Right lobe of liver (tissue), 6 donors: Measurements from ENCODE around the gene GPR148. TPM values are rescaled to one million over a fixed set of nuclear protein-coding genes. Genes with fewer than 3 reads are reported as not detected.

Experiments used
- ATAC-seq, 4 donors: fragments of 200-7000 bp; cut with Tn5 transposase; one replicate each; pipeline ENCODE4 v1.9.1; 2020; ENCODE audit warnings: mild to moderate bottlenecking in 4 of 4, moderate library complexity in 4 of 4
- DNase-seq, 3 donors: peaks; one replicate each; pipeline ENCODE4 v3.0.0-alpha.2; 2020
- H3K27ac ChIP-seq, 3 donors: fragments of 200-600 bp; one replicate each; pipeline ENCODE4 v1.8.0; 2022
- H3K27me3 ChIP-seq, 2 donors: fragments of 200-600 bp; one replicate each; pipeline ENCODE4 v1.8.0; 2022
- H3K36me3 ChIP-seq, 4 donors: fragments of 200-600 bp; sonication (generic) in 1 of 4; one replicate each; pipeline versions ENCODE4 v1.5.1 to v1.8.0; 2017 to 2022; ENCODE audit warnings: control low read depth in 1 of 4
- H3K4me1 ChIP-seq, 4 donors: fragments of 200-600 bp; sonication (generic) in 1 of 4; one replicate each; pipeline versions ENCODE4 v1.5.1 to v1.8.0; 2017 to 2022; ENCODE audit warnings: control low read depth in 1 of 4
- H3K4me3 ChIP-seq, 3 donors: fragments of 200-600 bp; one replicate each; pipeline ENCODE4 v1.8.0; 2022
- H3K9me3 ChIP-seq, 4 donors: fragments of 200-600 bp; sonication (generic) in 1 of 4; one replicate each; pipeline versions ENCODE4 v1.5.1 to v1.8.0; 2017 to 2022; ENCODE audit warnings: control low read depth in 1 of 4
- CTCF ChIP-seq, 4 donors: fragments of 200-600 bp in 3 of 4; fragments of 450-650 bp in 1 of 4; IDR thresholded peaks; one replicate each; pipeline versions ENCODE4 v1.5.1 to v1.8.0; 2016 to 2022; ENCODE audit warnings: antibody characterized with exemption in 4 of 4, mild to moderate bottlenecking in 2 of 4
- POLR2A ChIP-seq: fragments of 450-650 bp; IDR thresholded peaks from one replicate; pipeline ENCODE4 v1.6.1; 2017; ENCODE audit warnings: antibody characterized with exemption, mild to moderate bottlenecking
- WGBS: methylation state at CpG from one replicate; pipeline ENCODE4 v1.1.6; 2018; ENCODE audit warnings: low coverage, low lambda C conversion rate; ENCODE audit not compliant: insufficient coverage; ENCODE audit errors: missing lambda C conversion rate; 5-methylcytosine and 5-hydroxymethylcytosine counted together
- intact Hi-C, 2 donors: fragments of 100-400 bp; cut with DNase I; formaldehyde crosslinking; loops; one replicate each; pipeline versions ENCODE4 v1.11.2 to v1.14.1; 2022
- total RNA-seq, 6 experiments: library from RNA; depleted of rRNA in 2 of 6; stranded (reverse); fragments of >200 nt in 2 of 6; fragmentation: NEBNext Ultra II Directional in 3 of 6; extraction: Animal tissue kit (Norgen Biotek cat#: 25700) in 3 of 6; gene quantifications; one replicate each; pipeline versions ENCODE4 v1.1.0 to v1.2.4, GENCODE V29; 2016 to 2023
- donor health status: DM: no; HTN: yes; CAD: no.
- donor health status: DM: no; HTN: no; CAD: no.
- donor health status: DM: no; HTN: no; CAD: no.
- donor health status: DM: no; HTN: yes; CAD: no.
- donor health status: DM: no; HTN: yes; CAD: no.

The GPR148 gene
- total RNA-seq, 6 experiments from 2014 or later, result not detected

- H3K27me3 ChIP-seq, result peaks cover 3 to 5% of the 10 kb centered on the region in 2 donors
Measured at GRCh38 chr2:130760754-130761751, 32.2 kb downstream of the GPR148 start.

GRCh38 chr2:130762031-130762909 is 33.4 kb downstream of the GPR148 start:
- Histone ChIP-seq H3K4me1 (no peaks in the 10 kb centered on the region), H3K27me3 (no peaks in the 10 kb centered on the region), H3K9me3 (no peaks in the 10 kb centered on the region), H3K27ac (no peak overlapping the region), H3K36me3 (no peaks in the 10 kb centered on the region), H3K4me3 (no peak overlapping the region)
- no CpG with 5 or more reads among the region's 37 CpGs for WGBS
- no peak for ATAC-seq
- no peak for TF ChIP-seq POLR2A
- TF ChIP-seq CTCF (IDR thresholded peaks at IDR 0.05), result no peak
- intact Hi-C loops, result no loop called here
- DNase-seq, result no peak

More at GRCh38 chr2:130760754-130761751, 32.2 kb downstream of the GPR148 start:
- ATAC-seq (no peak), DNase-seq (no peak)
- Histone ChIP-seq H3K27ac (no peak overlapping the region), H3K36me3 (no peaks in the 10 kb centered on the region), H3K9me3 (no peaks in the 10 kb centered on the region), H3K4me1 (no peaks in the 10 kb centered on the region), H3K4me3 (no peak overlapping the region)
- intact Hi-C loops, result no loop called here
- no peak for TF ChIP-seq CTCF (IDR thresholded peaks at IDR 0.05)
- TF ChIP-seq POLR2A, result no peak
- WGBS, result 50% methylated on average over 10 of the region's 14 CpGs

GRCh38 chr2:130762910-130763385 is 34.1 kb downstream of the GPR148 start:
- Histone ChIP-seq H3K27ac (no peak overlapping the region), H3K27me3 (no peaks in the 10 kb centered on the region), H3K4me1 (no peaks in the 10 kb centered on the region), H3K9me3 (no peaks in the 10 kb centered on the region), H3K36me3 (no peaks in the 10 kb centered on the region), H3K4me3 (no peak overlapping the region)
- intact Hi-C loops, result no loop called here
- no peak for DNase-seq
- no peak for ATAC-seq
- WGBS, result 80% methylated on average over 1 of the region's 22 CpGs
- TF ChIP-seq CTCF (IDR thresholded peaks at IDR 0.05) (no peak), POLR2A (no peak)

DNA sequence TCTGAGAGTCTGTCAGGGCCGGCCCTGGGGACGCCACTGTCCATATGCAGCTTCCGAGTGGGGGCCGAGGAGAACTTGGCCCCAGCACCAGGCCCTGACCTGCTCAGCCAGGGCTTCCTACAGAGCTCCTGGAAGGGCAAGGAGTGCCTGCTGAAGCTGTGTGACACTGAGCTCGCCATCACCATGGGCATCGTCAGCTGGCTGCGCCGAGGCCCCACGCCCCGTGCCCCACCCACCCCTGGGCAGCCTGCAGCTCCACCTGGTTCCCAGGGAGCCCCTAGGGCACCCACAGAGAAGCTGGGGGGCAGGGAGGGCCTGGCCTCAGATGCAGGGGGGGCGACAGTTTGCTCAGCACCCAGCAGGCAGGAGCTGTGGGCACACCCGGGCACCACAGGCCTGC is 34.5 kb downstream of the GPR148 start:
- no peak overlapping the region for H3K4me3 ChIP-seq
- no peak overlapping the region for H3K27ac ChIP-seq
- H3K4me1 ChIP-seq, result no peaks in the 10 kb centered on the region
- no peak for TF ChIP-seq CTCF (IDR thresholded peaks at IDR 0.05)
- TF ChIP-seq POLR2A, result no peak
- no CpG with 5 or more reads among the region's 12 CpGs for WGBS
- ATAC-seq (no peak), DNase-seq (no peak)
- H3K36me3 ChIP-seq, result no peaks in the 10 kb centered on the region
- H3K27me3 ChIP-seq, result no peaks in the 10 kb centered on the region
- H3K9me3 ChIP-seq, result no peaks in the 10 kb centered on the region
- intact Hi-C loops, result no loop called here
